GM19099 (cell line): ENCODE data around the gene GABARAPL1.

Source experiments
- POLR2A ChIP-seq: IDR thresholded peaks from 3 replicates; pipeline ENCODE4 v1.6.1; 2011; ENCODE audit warnings: low read depth; ENCODE audit not compliant: insufficient read length; ENCODE audit errors: extremely low read depth

GABARAPL1 gene

GRCh38 chr12:10189653-10190052 lies 23.0 kb upstream of the GABARAPL1 start:
- no peak for TF ChIP-seq POLR2A

- no peak for TF ChIP-seq POLR2A
Measured at GRCh38 chr12:10190558-10191388, 21.9 kb upstream of the GABARAPL1 start.

- TF ChIP-seq POLR2A: no peak
Measured at GRCh38 chr12:10191865-10192264, 20.8 kb upstream of the GABARAPL1 start.

GRCh38 chr12:10194160-10194670 lies 18.5 kb upstream of the GABARAPL1 start:
- no peak for TF ChIP-seq POLR2A

GRCh38 chr12:10196210-10196609 lies 16.5 kb upstream of the GABARAPL1 start:
- no peak for TF ChIP-seq POLR2A

GRCh38 chr12:10197879-10198278 lies 14.8 kb upstream of the GABARAPL1 start:
- no peak for TF ChIP-seq POLR2A

GRCh38 chr12:10205220-10205807 lies 7.4 kb upstream of the GABARAPL1 start:
- TF ChIP-seq POLR2A: no peak

GRCh38 chr12:10207136-10207535 lies 5.5 kb upstream of the GABARAPL1 start:
- no peak for TF ChIP-seq POLR2A

- no peak for TF ChIP-seq POLR2A
Measured at GRCh38 chr12:10210225-10210624, 2.5 kb upstream of the GABARAPL1 start.

- no peak for TF ChIP-seq POLR2A
Measured at GRCh38 chr12:10211101-10211939, 1.4 kb upstream of the GABARAPL1 start.

- TF ChIP-seq POLR2A: no peak
Measured at GRCh38 chr12:10211940-10212738, 538 bp upstream of the GABARAPL1 start.

- no peak for TF ChIP-seq POLR2A
Measured at GRCh38 chr12:10213168-10214135, 775 bp downstream of the GABARAPL1 start.

GRCh38 chr12:10214136-10214894 lies 1.6 kb downstream of the GABARAPL1 start:
- TF ChIP-seq POLR2A: no peak
